Non-pigmented ciliary epithelial cell (primary cell): ENCODE measurements around the gene XAF1.
"Not testable (repeated sequence)": the region's sequence is repeated elsewhere in the genome, so short reads cannot be mapped to it uniquely, and the experiment has no call there.

Experiments used
- DNase-seq: peaks from one replicate; pipeline ENCODE4 v3.0.0-alpha.2; 2010; ENCODE audit warnings: low read depth

Gene XAF1

DNA sequence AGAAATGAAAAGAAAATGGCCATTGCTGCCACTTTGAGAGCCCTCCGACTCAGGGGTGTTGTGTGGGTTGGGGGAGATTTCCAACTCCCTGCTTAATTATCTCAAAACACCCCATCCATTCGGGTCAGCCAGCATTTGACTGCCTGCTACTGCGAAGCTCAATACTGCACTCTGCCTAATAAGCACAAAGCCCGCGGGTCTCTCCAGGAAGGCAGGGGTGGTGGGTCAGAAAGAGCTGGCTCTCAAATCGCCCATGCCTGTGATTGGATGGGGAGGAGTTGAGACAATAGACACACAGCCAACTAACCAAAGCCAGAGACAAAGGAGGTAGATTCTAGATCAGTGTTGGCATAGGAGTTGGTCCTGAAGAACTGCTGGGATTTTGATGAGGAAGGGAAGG, 2.3 kb upstream of the XAF1 start:
- DNase-seq = no peak

- no peak for DNase-seq
These were observed 565 bp upstream of the XAF1 start for GRCh38 chr17:6755281-6755680.

GRCh38 chr17:6756425-6757031, 682 bp downstream of the XAF1 start:
- DNase-seq = no peak

DNA sequence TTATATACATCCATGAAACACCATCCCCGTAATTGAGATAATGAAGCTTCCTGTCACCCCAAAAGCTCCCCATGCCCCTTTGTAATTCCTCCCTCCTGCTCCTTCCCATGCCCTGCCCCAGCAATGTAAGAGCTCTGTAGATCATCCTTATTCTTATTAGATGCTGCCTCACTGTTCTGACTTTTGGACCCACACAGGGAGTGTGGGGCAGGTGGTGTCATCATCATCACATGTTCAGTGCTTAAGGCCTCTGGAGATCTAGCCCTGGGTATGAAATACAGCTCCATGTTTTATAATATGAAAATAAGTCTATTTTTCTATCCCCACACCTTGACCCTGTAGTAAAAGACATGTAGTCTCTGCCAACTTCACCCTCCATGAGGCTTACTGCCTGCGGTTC, 1.9 kb downstream of the XAF1 start:
- no peak for DNase-seq

- no peak for DNase-seq
These were observed 5.9 kb downstream of the XAF1 start for GRCh38 chr17:6761779-6762178.

DNA sequence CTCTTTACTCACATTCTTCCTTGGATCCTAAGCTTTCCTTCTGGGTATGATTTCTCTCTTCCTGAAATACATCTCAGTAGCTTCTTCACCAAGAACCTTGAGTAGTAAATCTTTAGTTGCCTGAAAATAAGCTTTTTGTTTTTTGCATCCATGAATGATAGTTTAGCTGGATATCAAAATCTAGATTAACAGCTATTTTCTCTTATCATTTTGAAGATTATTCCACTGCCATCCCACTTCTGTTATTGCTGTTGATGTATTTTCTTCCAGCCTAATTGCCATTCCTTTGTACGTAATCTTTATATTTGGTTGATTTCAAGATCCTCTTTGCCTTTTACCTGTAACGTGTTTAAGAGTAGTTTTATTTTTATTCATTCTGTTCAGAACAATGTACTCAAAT, 12.6 kb downstream of the XAF1 start:
- DNase-seq = no peak

DNA sequence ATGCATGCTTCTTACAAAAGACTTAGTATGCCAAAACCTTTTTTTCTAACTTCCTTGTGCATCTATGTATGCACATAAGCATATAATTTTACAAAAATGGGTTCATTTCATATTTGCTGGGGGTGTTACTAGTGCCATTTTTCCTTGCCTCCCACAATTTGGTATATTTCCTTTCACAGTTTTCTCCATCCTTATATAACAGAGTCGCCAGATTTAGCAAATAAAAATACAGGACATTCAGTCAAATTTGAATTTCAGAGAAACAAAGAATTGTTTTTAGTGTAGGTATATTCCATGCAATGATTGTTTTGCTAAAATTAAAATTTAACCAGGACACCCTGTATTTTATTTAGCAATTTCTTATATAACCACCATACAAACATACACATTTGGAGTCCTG, 16.2 kb downstream of the XAF1 start:
- DNase-seq = no peak

GRCh38 chr17:6774906-6775305, 19.1 kb downstream of the XAF1 start:
- DNase-seq = not testable (repeated sequence)

GRCh38 chr17:6775871-6776405, 20.1 kb downstream of the XAF1 start, which contains the start of gene FBXO39:
TSS of gene FBXO39 (plus strand) at chr17:6776215. CDS start at chr17:6779869, 3,654 bp downstream.
- no peak for DNase-seq

DNA sequence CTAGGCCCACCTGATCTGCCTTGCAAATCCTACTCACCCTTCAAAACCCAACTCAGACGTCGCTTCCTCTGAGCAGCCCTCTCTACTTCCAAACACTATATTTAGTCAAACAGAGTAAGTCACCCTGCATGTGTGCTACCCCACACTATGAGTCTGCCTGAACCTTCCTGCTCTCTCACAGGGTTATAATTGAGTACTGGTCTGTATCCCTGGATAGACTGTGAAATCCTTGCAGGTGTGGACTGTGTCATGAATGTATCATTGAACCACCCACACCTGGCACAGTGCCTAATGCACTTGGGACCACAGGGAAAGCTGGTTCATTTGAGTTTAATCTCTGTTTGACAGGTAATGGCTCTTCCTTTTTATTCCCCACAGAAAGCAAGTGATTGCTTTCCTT, 23.6 kb downstream of the XAF1 start:
- DNase-seq = no peak

- no peak for DNase-seq
These were observed 24.2 kb downstream of the XAF1 start for GRCh38 chr17:6780001-6780400.

DNA sequence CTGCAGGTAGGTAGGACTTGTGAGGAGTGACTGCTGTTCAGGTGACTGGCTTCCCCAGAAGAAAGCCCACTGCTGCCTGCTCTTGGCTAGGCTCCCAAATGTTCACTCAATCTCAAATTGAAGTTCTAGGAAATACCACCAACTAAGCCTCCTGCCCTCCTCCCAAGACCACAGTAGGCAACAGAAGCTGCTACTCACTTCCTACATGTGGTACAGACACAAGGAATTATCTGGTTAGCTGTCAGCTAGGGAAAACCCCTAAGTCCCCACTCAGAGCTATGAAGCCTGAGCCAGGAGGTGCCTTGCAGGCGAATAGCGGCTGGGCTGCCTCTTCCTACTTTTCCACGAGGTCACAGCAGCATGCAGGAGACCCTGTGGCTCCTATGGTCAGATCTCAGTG, 25.0 kb downstream of the XAF1 start:
- no peak for DNase-seq

GRCh38 chr17:6782244-6782643, 26.4 kb downstream of the XAF1 start:
- no peak for DNase-seq

GRCh38 chr17:6786618-6787017, 30.8 kb downstream of the XAF1 start:
- peak; percentile 63 for DNase-seq

DNA sequence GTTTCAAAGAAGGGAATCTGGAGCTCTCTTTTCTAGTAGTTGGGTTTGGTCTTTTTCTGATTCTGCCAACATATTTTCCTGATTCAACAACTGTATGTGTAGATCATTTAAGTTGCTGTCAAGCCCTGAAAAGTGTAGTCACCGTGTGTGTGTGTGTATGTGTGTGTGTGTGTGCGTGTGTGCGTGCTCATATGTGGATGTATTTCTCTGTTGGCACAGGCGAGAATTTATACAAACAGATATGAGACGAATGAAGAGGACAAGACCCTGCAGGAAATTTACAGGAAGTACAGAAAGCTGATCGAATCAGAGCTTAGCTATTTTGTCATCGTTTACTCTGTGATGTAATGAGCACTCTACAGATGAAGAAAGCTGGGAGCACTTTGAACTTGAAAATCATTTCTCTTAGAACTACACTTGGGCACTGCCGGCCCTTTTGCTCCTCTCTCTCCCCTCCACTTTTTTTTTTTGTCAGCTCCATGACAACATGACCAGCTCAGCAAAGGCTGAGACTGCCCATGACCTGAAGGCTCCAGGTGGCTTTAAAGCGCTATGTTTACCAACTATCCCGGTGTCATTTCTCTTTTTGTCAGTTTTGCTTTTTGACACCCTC, 31.3 kb downstream of the XAF1 start:
- DNase-seq = no peak

DNA sequence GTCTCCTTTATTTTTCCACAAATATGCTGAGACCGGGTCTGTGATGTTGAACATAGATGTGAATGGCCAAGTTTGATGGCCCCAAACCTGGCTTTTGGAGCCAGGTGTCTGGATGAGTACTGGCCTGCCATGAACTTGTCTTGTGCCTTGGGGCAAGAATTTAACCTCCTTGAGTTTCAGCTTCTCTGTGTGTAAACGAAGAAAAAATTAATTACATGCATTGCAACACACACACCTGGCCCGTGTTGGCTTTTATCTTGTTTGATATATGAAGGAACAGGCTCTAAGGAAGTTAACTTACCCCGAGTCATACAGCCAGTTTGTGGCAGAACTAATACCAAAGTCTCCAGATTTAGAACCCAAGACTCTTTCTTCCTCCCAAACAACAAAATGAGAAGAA, 33.3 kb downstream of the XAF1 start:
- no peak for DNase-seq

DNA sequence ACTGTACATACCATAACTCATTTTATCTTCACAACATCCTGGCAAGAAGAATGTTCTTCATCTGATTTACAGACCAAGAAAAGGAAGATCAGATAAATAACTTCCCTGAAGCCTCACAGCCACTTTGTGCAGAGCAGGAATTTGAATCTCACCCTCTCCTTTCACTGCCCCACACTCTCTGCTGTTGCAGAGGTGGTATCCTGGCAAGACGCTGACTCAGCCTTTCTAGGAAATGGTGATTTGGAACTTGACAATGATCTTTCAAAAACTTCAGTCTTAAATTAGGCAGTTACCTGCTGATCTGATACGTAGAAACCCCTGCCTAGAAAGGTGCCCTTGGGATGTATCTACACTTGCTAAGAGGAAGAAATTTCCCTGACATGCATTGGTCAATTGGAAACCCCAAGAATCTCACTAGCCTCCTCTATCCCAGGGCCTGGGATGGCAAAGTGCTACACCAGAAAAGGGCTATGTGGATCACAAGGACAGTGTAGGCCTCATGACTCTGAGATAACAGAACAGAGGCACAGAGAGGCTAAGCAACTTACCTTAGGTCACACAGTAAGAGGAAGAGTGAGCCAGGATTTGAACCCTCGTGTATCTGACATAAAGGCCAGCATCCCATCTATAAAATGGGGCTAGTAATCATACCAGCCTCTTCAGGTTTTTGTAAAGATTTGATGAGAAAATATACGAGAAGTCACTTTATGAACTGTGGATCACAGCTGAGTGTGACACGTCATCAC, 38.1 kb downstream of the XAF1 start:
- DNase-seq = no peak

DNA sequence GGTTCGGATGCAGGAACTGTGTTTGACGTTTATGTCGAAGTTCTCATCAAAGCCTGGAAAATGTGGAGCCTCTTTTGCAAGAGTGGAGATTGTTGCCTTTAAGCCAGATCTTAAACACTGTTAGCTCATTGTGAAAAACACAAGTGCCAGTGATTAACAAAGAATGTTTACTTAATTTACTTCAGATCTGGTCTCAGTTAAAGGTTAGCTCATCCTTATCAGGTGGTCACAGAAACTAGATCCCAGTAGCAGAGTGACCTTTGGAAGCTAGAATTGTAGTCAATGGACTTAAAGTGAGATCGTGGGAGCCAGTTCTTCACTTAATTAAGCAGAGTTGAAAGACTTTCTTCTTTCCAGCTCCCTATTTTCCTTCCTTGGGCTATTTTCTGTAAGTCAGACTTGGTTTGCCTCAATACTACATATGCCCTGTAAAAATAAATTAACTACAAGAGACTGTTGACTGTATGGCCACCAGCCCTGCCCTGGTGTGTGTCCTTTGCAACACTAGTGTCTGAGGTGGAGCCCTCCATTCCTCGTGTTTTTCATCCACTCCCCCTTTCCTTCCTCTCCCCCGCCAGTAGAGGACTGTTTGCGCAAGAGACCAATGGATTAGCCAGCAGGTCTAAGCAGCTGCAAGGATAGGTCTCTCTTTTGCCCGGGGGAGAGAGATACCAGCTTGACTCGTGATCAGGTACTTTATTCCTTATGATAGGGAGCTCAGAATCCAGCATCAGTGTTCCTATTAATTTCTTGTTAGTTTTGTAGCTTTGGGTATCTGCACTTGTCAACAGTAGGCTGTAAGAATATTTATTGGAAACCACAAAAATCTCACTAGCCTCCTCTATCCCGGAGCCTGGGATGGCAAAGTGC, 40.4 kb downstream of the XAF1 start:
- no peak for DNase-seq

GRCh38 chr17:6796887-6797490, 41.1 kb downstream of the XAF1 start:
- no peak for DNase-seq

DNA sequence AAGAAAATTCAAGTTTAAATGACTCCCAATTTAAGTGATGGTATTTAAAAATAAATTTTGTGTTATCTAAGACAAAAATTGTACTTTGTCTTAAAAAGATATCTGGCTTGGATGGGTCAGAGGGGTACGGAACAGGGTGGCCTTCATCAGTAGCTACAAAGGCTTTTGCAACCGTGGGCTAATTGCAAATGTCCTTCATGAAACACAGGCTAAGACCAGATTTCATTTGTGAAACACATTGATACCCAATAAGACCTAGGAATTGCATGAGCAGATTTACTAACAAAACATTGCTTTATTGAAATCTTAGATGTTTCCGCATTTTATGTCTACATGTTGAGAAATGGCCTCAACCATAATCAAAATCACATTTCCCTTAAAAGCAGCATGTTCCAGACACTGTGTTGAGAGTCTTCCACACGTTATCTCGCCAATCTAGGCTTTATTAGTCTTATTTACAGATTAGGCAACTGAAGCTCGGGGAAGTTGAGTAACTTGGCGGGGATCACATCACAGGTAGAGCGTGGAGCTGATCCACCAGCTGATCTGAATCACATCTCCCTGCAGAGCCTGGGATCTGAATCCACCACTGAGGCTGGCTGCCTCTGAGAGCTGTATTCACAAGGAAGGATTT, 42.0 kb downstream of the XAF1 start:
- DNase-seq = no peak

GRCh38 chr17:6799738-6800137, 43.9 kb downstream of the XAF1 start:
- DNase-seq = no peak
